Measurements from ENCODE around the gene GPC6.

GPC6 gene

GRCh38 chr13:93268327-93269028, 41.9 kb downstream of the GPC6 start:
- DNase-seq (ENCODE audit: low read depth in 2 of 2), result no peak

GRCh38 chr13:93270769-93271742, 44.4 kb downstream of the GPC6 start:
- DNase-seq (ENCODE audit: low read depth in 2 of 2), result no peak

- no peak for DNase-seq (ENCODE audit: low read depth in 2 of 2)
Measured at GRCh38 chr13:93279982-93280381, 53.4 kb downstream of the GPC6 start.

GRCh38 chr13:93280688-93281087, 54.1 kb downstream of the GPC6 start:
- DNase-seq (ENCODE audit: low read depth in 2 of 2), result no peak

GRCh38 chr13:93283255-93283654, 56.6 kb downstream of the GPC6 start:
- DNase-seq (ENCODE audit: low read depth in 2 of 2), result no peak

- no peak for DNase-seq (ENCODE audit: low read depth in 2 of 2)
Measured at GRCh38 chr13:93284064-93284463, 57.5 kb downstream of the GPC6 start.

- no peak for DNase-seq (ENCODE audit: low read depth in 2 of 2)
Measured at GRCh38 chr13:93286047-93286446, 59.4 kb downstream of the GPC6 start.

GRCh38 chr13:93289053-93289452, 62.4 kb downstream of the GPC6 start:
- DNase-seq (ENCODE audit: low read depth in 2 of 2), result no peak

- DNase-seq (ENCODE audit: low read depth in 2 of 2), result no peak
Measured at GRCh38 chr13:93289842-93290241, 63.2 kb downstream of the GPC6 start.

GRCh38 chr13:93290503-93290902, 63.9 kb downstream of the GPC6 start:
- DNase-seq (ENCODE audit: low read depth in 2 of 2), result no peak

- no peak for DNase-seq (ENCODE audit: low read depth in 2 of 2)
Measured at GRCh38 chr13:93292366-93292765, 65.8 kb downstream of the GPC6 start.

- no peak for DNase-seq (ENCODE audit: low read depth in 2 of 2)
Measured at GRCh38 chr13:93293710-93294109, 67.1 kb downstream of the GPC6 start.

GRCh38 chr13:93296584-93296983, 70.0 kb downstream of the GPC6 start:
- no peak for DNase-seq (ENCODE audit: low read depth in 2 of 2)

- no peak for DNase-seq (ENCODE audit: low read depth in 2 of 2)
Measured at GRCh38 chr13:93298713-93299112, 72.1 kb downstream of the GPC6 start.

- DNase-seq (ENCODE audit: low read depth in 2 of 2), result no peak
Measured at GRCh38 chr13:93304134-93304533, 77.5 kb downstream of the GPC6 start.

- DNase-seq (ENCODE audit: low read depth in 2 of 2), result no peak
Measured at GRCh38 chr13:93304868-93305613, 78.4 kb downstream of the GPC6 start.

- no peak for DNase-seq (ENCODE audit: low read depth in 2 of 2)
Measured at GRCh38 chr13:93305886-93306285, 79.3 kb downstream of the GPC6 start.

- no peak for DNase-seq (ENCODE audit: low read depth in 2 of 2)
Measured at GRCh38 chr13:93307136-93307535, 80.5 kb downstream of the GPC6 start.

- no peak for DNase-seq (ENCODE audit: low read depth in 2 of 2)
Measured at GRCh38 chr13:93307651-93308050, 81.0 kb downstream of the GPC6 start.

GRCh38 chr13:93309886-93310523, 83.4 kb downstream of the GPC6 start:
- DNase-seq (ENCODE audit: low read depth in 2 of 2), result no peak

- no peak for DNase-seq (ENCODE audit: low read depth in 2 of 2)
Measured at GRCh38 chr13:93316841-93317240, 90.2 kb downstream of the GPC6 start.
